AG04449 (cell line): ENCODE measurements around the gene LPP.

ENCODE experiments used
- CTCF ChIA-PET: fragments of 350-600 bp; formaldehyde crosslinking; extraction: SDS; loops from one replicate; lab custom pipeline; 2021; ENCODE audit warnings: antibody characterized with exemption; lab: Yijun Ruan, JAX
- POLR2A ChIA-PET: fragments of 400-600, 350-600 bp; formaldehyde crosslinking; extraction: SDS; loops from one replicate; lab custom pipeline; 2020; ENCODE audit warnings: antibody characterized with exemption, inconsistent platforms; lab: Yijun Ruan, JAX
- DNase-seq: peaks from one replicate; pipeline ENCODE4 v3.0.0-alpha.2; 2010; ENCODE audit warnings: low read depth, low spot score
- H3K4me3 ChIP-seq: 2 replicates; pipeline ENCODE4 v1.5.1; 2011; ENCODE audit warnings: low read depth, mild to moderate bottlenecking, control low read depth, low read length
- TF ChIP-seq, protein P1 (sequence below): IDR thresholded peaks from one replicate; pipeline ENCODE4 v1.5.1; 2011; ENCODE audit warnings: mild to moderate bottlenecking, moderate library complexity, low read length, control low read depth, inconsistent platforms; ENCODE audit not compliant: insufficient read depth; ENCODE audit errors: missing control alignments

LPP gene

DNA sequence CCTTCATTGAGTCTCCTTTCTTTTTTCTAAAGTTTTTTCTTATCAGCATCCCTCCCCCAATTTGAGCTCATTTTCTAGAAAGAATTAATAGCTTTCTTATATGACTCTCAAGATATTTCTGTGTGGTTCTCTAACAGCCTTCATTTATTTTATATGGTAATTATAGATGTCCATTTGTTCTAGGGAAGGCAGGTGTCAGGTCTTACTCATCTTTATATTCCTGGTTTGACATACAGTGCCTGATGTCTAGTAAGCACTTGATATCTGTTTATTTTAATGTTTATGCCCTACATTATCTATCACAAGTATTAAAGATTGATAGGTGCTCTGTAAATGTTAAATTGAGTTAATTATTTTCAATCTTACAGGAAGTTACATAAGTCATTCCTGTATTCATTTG, 591.1 kb downstream of the LPP start:
- TF ChIP-seq, protein P1, sequence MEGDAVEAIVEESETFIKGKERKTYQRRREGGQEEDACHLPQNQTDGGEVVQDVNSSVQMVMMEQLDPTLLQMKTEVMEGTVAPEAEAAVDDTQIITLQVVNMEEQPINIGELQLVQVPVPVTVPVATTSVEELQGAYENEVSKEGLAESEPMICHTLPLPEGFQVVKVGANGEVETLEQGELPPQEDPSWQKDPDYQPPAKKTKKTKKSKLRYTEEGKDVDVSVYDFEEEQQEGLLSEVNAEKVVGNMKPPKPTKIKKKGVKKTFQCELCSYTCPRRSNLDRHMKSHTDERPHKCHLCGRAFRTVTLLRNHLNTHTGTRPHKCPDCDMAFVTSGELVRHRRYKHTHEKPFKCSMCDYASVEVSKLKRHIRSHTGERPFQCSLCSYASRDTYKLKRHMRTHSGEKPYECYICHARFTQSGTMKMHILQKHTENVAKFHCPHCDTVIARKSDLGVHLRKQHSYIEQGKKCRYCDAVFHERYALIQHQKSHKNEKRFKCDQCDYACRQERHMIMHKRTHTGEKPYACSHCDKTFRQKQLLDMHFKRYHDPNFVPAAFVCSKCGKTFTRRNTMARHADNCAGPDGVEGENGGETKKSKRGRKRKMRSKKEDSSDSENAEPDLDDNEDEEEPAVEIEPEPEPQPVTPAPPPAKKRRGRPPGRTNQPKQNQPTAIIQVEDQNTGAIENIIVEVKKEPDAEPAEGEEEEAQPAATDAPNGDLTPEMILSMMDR: no peak

DNA sequence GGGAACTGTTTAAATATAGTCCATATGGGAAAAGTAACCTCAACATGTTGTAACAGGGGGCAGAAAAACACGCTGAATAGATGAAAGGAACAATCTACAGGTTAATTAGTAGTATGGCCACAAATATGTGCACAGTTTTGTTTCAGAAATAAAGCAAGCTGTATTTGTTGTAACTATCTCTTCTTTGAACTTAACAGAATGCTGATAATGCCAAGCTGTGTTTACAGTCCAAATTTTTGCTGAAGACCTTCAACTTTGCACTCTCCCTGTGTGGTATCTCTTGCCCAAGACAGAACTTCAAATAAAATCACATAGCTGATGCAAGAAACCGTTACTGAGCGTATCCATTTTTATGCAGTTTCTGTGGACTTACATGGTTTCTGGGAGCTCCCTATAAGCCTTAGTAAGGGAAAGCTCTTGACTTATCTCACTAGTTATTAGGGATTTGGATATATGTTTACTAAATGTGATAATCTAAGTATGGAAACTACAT, 592.4 kb downstream of the LPP start:
- no peak overlapping the region for H3K4me3 ChIP-seq
- no peak for DNase-seq
- ChIA-PET POLR2A (no interaction called here), CTCF (interaction anchor here (0.7 to 2.2 kb wide), 4 partner anchors 8 to 256 kb away, joined by 3 to 6 read pairs (median 4); no protein-coding TSS in a partner anchor)
- TF ChIP-seq, protein P1: no peak

More for the DNA sequence above, 591.1 kb downstream of the LPP start:
- POLR2A ChIA-PET: no interaction called here
- no peak overlapping the region for H3K4me3 ChIP-seq
- DNase-seq: no peak
- CTCF ChIA-PET: interaction anchor here (1.0 to 2.2 kb wide), 2 partner anchors 10 to 210 kb away, joined by 3 to 6 read pairs; no protein-coding TSS in a partner anchor

DNA sequence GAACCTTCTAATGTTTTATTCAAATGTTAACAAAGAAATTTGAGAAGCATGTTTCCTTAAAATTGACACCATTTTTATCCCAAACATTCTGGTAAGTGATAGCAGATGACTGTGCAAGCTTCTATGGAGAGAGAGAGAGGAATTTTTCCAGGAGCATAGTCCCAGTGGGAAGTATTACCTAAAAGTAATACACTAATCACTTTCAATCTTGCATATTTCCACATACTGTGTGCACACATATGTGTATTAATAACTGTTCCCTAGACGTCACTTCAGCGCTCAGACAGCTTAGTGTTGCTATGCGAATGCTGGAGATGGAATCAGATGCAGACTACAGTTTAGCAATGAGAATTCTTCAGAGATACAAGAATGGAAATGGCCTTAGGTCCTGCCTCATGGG, 593.5 kb downstream of the LPP start:
- TF ChIP-seq, protein P1: no peak
- no peak overlapping the region for H3K4me3 ChIP-seq
- peak; percentile 3 for DNase-seq
- CTCF ChIA-PET: interaction anchor here (1.6 kb wide), 1 partner anchor 9 kb away, joined by 4 read pairs; no protein-coding TSS in a partner anchor
- POLR2A ChIA-PET: no interaction called here

DNA sequence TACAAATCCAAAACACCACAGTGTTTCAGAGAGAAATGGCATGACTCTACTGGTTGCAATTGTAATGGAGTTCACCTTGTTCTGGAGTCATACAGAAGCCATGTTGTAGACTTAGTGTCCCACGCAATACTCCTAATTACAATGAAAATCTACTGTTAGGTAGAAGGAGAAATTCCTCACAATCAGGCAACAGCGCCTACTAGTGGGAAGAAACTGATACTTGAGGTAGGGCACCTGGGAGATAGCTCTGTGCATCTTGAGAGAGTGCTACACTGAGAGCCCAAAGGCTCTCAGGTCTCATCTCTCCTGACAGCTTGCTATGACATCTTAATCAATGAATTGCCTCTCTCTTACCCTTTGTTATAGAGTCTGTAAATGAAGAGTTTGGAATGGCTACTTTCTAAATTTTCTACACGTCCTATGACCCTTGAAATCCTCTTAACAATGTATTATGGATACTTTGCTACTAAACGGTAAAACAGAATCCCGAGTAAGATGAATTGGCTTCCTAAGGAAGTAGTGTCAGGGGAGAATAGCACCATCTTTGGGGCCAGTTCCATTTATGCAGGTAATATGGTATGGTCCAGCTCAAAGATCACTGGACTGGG, 595.2 kb downstream of the LPP start:
- no peak overlapping the region for H3K4me3 ChIP-seq
- TF ChIP-seq, protein P1: no peak
- POLR2A ChIA-PET: no interaction called here
- no peak for DNase-seq
- CTCF ChIA-PET: interaction anchor here (0.9 to 1.5 kb wide), 4 partner anchors 12 to 1010 kb away, joined by 3 to 4 read pairs (median 4); no protein-coding TSS in a partner anchor

DNA sequence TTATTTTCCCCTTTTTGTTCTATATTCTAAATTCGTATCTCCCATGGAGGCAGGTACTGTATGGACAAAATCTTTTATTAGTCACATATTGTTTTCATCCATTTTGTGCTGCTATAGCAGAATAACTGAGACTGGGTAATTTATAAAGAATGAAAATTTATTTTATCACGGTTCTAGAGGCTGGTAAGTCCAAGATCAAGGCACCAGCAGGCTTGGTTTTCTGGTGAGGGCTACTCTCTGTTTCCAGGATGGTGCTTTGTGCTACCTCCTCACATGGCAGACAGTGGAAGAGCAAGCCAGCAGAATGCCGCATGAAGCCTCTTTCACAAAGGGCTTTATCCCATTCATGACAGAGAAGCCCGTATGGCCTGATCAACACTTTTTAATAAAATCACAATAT, 595.9 kb downstream of the LPP start:
- ChIA-PET CTCF (interaction anchor here (1.1 kb wide), 1 partner anchor 23 kb away, joined by 3 read pairs; no protein-coding TSS in a partner anchor), POLR2A (no interaction called here)
- no peak overlapping the region for H3K4me3 ChIP-seq
- TF ChIP-seq, protein P1: no peak
- no peak for DNase-seq

DNA sequence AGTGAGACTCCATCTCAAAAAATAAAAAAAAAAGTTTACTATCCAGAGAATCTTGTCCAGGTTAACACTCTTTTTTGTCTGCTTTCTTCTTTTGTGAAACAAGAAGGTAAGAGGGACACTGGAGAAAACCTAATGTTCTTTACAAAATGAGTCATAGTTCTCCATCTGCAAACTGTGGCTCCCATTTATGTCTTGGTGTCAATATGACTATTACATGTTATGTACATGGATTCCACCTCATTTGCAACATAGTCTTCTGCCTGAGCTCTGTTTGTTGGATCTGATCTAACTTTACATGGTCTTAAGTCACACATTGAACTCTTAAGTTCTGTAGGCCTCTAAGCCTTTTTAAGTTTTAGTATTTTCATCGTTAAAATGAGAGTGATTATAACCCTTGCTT, 596.7 kb downstream of the LPP start:
- DNase-seq: no peak
- no peak overlapping the region for H3K4me3 ChIP-seq
- TF ChIP-seq, protein P1: no peak
- CTCF ChIA-PET: no interaction called here
- POLR2A ChIA-PET: no interaction called here
